Measurements from ENCODE around the gene TSSK1B. TPM values are rescaled to one million over a fixed set of nuclear protein-coding genes. Genes with fewer than 3 reads are reported as not detected.
"Not testable (repeated sequence)": the region's sequence is repeated elsewhere in the genome, so short reads cannot be mapped to it uniquely, and the experiment has no call there.

TSSK1B gene
- total RNA-seq, 4 donors from 2014 or later = not detected

DNA sequence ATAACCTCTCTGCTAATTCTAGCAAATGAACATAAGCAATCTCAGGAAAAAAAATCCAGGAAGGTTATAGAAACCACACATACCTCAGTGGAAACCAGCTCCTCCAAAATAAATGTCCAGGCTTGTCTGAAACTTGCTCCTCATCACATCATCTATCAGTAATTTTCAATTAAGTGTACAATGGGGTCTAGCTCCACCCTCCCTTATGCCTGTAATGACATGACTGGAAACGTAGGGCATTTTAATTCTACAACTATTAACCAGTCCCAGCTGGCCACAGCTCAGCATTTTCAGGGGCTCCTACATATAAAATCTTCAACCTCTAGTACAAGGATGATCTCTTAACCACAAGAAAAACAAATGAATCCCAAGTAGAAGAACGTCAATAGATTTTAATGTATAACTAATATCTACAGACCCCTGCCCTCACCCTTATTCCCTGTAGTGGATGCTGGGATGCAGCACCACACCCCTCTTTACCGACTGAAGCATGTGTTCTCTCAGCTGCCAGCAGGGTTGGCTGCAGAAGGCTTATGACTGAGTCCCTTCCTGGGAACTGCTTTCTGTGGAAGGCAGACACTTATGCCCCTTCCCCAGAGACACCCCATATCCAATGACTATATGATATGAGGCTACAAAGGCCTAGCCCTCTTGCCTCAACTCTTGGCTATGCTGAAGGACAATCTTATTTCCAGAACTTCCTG lies 6.8 kb downstream of the TSSK1B start:
- H3K4me1 ChIP-seq = no peaks in the 10 kb centered on the region
- no peaks in the 10 kb centered on the region for H3K36me3 ChIP-seq
- DNase-seq = no peak
- no peaks in the 10 kb centered on the region for H3K27me3 ChIP-seq
- no peaks in the 10 kb centered on the region for H3K9me3 ChIP-seq
- H3K27ac ChIP-seq = no peak overlapping the region
- TF ChIP-seq POLR2A (IDR thresholded peaks at IDR 0.05) = no peak
- TF ChIP-seq, protein P1, sequence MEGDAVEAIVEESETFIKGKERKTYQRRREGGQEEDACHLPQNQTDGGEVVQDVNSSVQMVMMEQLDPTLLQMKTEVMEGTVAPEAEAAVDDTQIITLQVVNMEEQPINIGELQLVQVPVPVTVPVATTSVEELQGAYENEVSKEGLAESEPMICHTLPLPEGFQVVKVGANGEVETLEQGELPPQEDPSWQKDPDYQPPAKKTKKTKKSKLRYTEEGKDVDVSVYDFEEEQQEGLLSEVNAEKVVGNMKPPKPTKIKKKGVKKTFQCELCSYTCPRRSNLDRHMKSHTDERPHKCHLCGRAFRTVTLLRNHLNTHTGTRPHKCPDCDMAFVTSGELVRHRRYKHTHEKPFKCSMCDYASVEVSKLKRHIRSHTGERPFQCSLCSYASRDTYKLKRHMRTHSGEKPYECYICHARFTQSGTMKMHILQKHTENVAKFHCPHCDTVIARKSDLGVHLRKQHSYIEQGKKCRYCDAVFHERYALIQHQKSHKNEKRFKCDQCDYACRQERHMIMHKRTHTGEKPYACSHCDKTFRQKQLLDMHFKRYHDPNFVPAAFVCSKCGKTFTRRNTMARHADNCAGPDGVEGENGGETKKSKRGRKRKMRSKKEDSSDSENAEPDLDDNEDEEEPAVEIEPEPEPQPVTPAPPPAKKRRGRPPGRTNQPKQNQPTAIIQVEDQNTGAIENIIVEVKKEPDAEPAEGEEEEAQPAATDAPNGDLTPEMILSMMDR (IDR thresholded peaks at IDR 0.05) = no peak
- H3K4me3 ChIP-seq = no peak overlapping the region

DNA sequence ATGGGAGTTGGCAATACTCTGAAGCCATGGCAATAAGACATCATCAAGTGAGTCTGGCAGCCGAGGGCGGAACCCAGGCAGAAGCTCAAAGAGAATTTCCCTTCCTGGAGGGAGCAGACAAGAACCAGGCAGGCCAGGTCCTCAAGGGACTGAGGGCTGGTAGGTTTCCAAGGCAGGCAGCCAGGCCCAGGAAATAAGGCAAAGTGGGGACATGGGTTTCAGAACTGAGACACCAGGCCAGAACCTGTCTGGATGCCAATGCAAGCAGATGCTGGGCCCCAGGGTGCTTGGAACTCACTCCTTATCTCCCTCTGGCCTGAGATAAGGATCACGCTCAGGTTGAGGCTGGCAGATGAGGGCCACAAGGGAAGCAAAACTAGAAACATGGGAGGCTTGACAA lies 8.9 kb downstream of the TSSK1B start:
- Histone ChIP-seq H3K4me1 (no peaks in the 10 kb centered on the region), H3K27me3 (no peaks in the 10 kb centered on the region), H3K4me3 (no peak overlapping the region), H3K9me3 (no peaks in the 10 kb centered on the region), H3K27ac (no peak overlapping the region), H3K36me3 (no peaks in the 10 kb centered on the region)
- TF ChIP-seq, protein P1 (IDR thresholded peaks at IDR 0.05) = no peak
- TF ChIP-seq POLR2A (IDR thresholded peaks at IDR 0.05) = no peak
- no peak for DNase-seq

DNA sequence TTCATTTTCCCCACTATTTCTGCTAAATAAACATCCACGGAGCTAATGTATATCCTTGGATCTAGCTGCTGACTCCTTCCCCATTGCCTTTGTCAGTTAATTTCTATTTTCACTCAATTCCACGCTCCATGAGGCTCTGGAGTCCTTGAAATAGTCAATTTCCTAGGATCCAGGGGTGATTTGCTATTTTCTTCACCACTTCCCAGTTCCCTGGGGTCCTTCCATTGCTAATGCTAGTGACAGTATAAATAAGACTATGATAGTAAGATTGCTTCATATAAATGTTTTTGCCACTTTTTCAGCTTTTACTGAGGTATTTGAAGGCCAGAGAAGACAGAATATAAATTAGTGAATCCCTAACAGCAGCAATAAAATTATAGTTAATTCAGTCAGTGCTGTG lies 13.1 kb downstream of the TSSK1B start:
- H3K9me3 ChIP-seq = no peaks in the 10 kb centered on the region
- no peaks in the 10 kb centered on the region for H3K4me1 ChIP-seq
- no peaks in the 10 kb centered on the region for H3K36me3 ChIP-seq
- no peak overlapping the region for H3K4me3 ChIP-seq
- no peaks in the 10 kb centered on the region for H3K27me3 ChIP-seq
- TF ChIP-seq, protein P1 (IDR thresholded peaks at IDR 0.05) = no peak
- TF ChIP-seq POLR2A (IDR thresholded peaks at IDR 0.05) = no peak
- H3K27ac ChIP-seq = no peak overlapping the region
- DNase-seq = no peak

DNA sequence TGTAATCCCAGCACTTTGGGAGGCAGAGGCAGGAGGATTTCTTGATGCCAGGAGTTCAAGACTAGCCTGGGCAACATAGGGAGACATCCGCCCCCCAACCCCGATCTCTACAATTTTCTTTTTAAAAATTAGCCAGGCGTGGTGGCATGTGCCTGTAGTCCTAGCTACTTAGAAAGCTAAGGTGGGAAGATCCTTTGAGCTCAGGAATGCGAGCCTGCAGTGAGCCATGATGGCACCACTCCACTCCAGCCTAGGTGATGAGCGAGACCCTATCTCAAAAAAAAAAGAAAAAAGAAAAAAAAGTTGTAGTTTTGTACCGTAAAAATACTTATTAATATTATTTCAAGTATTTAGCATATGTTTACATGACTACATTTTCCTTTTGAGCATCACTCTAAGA lies 29.3 kb downstream of the TSSK1B start:
- Histone ChIP-seq H3K27me3 (no peaks in the 10 kb centered on the region), H3K4me1 (no peaks in the 10 kb centered on the region), H3K9me3 (no peaks in the 10 kb centered on the region), H3K4me3 (no peak overlapping the region), H3K36me3 (no peaks in the 10 kb centered on the region), H3K27ac (no peak overlapping the region)
- TF ChIP-seq POLR2A (IDR thresholded peaks at IDR 0.05) = no peak
- TF ChIP-seq, protein P1 (IDR thresholded peaks at IDR 0.05) = no peak
- no peak for DNase-seq

DNA sequence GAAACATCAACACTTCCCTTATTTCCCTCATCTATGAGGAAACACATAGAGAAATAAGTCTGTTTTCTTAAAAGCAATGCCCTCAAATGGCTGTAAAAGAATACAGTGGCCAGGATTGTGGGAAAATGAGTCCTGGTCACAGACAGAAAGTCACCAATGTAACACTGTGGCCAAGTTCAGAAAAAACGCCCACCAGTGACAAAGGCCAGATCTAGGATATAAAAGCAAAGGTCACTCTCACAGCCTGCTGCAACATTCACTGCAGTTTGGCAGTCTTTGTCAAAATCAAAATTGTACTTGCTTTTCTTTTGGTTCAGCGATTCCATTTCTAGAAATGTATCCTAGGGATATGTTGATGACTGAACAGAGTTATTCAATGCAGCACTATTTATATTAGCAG lies 30.5 kb downstream of the TSSK1B start:
- Histone ChIP-seq H3K9me3 (no peaks in the 10 kb centered on the region), H3K36me3 (no peaks in the 10 kb centered on the region), H3K4me3 (no peak overlapping the region), H3K27ac (no peak overlapping the region), H3K27me3 (no peaks in the 10 kb centered on the region), H3K4me1 (no peaks in the 10 kb centered on the region)
- no peak for TF ChIP-seq POLR2A (IDR thresholded peaks at IDR 0.05)
- TF ChIP-seq, protein P1 (IDR thresholded peaks at IDR 0.05) = no peak
- no peak for DNase-seq

DNA sequence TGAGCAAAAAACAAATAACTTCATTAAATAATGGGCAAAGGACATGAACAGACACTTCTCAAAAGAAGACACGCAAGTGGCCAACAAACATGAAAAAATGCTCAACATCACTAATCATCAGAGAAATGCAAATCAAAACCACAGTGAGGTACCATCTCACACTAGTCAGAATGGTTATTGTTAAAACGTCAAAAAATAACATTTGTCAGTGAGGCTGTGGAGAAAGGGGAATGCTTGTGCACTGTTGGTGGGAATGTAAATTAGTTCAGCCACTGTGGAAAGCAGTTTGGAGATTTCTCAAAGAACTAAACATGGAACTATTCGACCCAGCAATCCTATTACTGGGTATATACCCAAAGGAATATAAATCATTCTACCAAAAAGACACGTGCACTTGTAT lies 36.8 kb downstream of the TSSK1B start:
- H3K27me3 ChIP-seq, DNase-seq, H3K4me3 ChIP-seq, H3K36me3 ChIP-seq, H3K9me3 ChIP-seq, H3K4me1 ChIP-seq, H3K27ac ChIP-seq: not testable (repeated sequence)

Data from Peyer's patch (tissue), 4 donors.